Neutrophil (primary cell): ENCODE measurements around the gene PLA2G12A.

ENCODE experiments used
- H3K27ac ChIP-seq: fragments of 200-600 bp; sonication (generic); 2 replicates; pipeline ENCODE4 v1.5.1; 2016; ENCODE audit warnings: mild to moderate bottlenecking, moderate library complexity
- H3K27me3 ChIP-seq: fragments of 200-600 bp; sonication (generic); 2 replicates; pipeline ENCODE4 v1.6.0; 2016; ENCODE audit warnings: mild to moderate bottlenecking
- H3K36me3 ChIP-seq: fragments of 200-600 bp; sonication (generic); 2 replicates; pipeline ENCODE4 v1.5.1; 2017
- H3K4me1 ChIP-seq, 2 experiments: fragments of 200-600 bp in 1 of 2; sonication (generic) in 1 of 2; 1 replicate in 1 of 2; 2 replicates in 1 of 2; pipeline versions ENCODE4 v1.5.1 to v1.6.1; 2013 to 2016; ENCODE audit warnings: low read depth in 1 of 2, low read length in 1 of 2, mild to moderate bottlenecking in 1 of 2, moderate library complexity in 1 of 2; ENCODE audit not compliant: control insufficient read depth in 1 of 2, insufficient read depth in 1 of 2
- H3K4me3 ChIP-seq, 2 experiments: fragments of 200-600 bp in 1 of 2; sonication (generic) in 1 of 2; 1 replicate in 1 of 2; 2 replicates in 1 of 2; pipeline ENCODE4 v1.5.1; 2013 to 2016; ENCODE audit warnings: low read depth in 1 of 2, low read length in 1 of 2, mild to moderate bottlenecking in 1 of 2, moderate library complexity in 1 of 2
- H3K9me3 ChIP-seq: fragments of 200-600 bp; sonication (generic); 2 replicates; pipeline ENCODE4 v1.5.1; 2016
- TF ChIP-seq, protein P1 (sequence below): fragments of 200-600 bp; sonication (generic); IDR thresholded peaks from 2 replicates; pipeline ENCODE4 v1.5.1; 2016; ENCODE audit warnings: antibody characterized with exemption

Gene PLA2G12A

DNA sequence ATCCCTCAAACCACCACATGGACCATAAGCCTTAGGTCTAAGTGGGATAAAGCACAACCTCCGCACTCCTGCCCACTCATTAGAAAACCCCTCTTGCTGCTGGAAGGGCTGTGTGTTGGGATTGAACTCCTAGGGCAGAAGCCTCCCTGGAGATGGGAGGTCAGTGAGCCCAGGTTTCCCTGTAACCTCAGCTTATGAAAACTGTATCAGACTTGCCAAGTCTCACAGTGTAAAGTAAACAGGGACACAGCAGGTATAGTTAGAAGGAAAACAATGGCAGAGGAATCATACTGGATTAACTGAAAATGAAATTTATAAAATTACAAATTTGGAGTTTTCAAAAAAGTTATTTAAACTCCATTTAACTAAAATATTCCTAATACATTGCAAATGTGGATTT lies 56.6 kb downstream of the PLA2G12A start:
- TF ChIP-seq, protein P1, sequence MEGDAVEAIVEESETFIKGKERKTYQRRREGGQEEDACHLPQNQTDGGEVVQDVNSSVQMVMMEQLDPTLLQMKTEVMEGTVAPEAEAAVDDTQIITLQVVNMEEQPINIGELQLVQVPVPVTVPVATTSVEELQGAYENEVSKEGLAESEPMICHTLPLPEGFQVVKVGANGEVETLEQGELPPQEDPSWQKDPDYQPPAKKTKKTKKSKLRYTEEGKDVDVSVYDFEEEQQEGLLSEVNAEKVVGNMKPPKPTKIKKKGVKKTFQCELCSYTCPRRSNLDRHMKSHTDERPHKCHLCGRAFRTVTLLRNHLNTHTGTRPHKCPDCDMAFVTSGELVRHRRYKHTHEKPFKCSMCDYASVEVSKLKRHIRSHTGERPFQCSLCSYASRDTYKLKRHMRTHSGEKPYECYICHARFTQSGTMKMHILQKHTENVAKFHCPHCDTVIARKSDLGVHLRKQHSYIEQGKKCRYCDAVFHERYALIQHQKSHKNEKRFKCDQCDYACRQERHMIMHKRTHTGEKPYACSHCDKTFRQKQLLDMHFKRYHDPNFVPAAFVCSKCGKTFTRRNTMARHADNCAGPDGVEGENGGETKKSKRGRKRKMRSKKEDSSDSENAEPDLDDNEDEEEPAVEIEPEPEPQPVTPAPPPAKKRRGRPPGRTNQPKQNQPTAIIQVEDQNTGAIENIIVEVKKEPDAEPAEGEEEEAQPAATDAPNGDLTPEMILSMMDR: no peak
- H3K36me3 ChIP-seq: no peaks in the 10 kb centered on the region
- H3K27me3 ChIP-seq: no peaks in the 10 kb centered on the region
- no peak overlapping the region for H3K4me3 ChIP-seq
- no peaks in the 10 kb centered on the region for H3K4me1 ChIP-seq
- no peak overlapping the region for H3K27ac ChIP-seq
- H3K9me3 ChIP-seq: no peaks in the 10 kb centered on the region

DNA sequence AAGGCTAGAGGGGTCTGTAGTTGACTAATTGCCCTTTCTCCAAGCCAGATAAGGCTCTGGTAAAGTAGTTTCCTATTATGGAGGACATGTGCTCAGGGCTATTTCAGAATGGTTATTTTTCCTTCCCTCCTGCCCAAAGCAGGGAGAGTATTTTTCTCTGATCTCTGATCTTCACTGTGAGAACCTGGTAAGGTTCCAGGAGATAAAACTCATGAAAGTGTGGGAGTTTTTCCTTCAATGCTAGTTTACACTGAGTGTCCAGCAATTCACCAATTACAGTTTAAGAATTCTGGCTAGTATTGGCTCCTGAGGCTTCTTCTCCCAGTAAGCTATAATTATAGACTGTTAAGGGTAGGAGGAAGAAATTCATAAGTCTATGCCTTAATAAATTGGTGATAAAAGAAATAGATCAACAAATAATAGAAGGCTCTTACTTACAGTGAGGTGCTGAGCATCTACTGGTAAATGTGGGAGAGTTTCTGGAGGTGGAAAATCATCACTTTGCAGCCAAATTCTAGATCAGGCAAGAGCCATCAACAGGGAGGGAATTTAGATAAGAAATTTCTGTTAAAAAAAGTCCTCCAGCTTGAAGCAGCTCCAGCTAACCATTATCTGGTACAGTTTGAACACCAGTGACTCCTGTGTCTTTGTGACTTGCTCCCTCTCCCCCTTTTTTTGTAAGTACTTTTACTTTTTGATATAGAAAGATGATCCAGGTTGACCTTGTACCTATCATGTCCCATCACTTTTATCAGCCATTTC lies 57.5 kb downstream of the PLA2G12A start:
- no peak overlapping the region for H3K27ac ChIP-seq
- TF ChIP-seq, protein P1: no peak
- H3K4me3 ChIP-seq: no peak overlapping the region
- no peaks in the 10 kb centered on the region for H3K9me3 ChIP-seq
- H3K27me3 ChIP-seq: no peaks in the 10 kb centered on the region
- H3K4me1 ChIP-seq: no peaks in the 10 kb centered on the region
- H3K36me3 ChIP-seq: no peaks in the 10 kb centered on the region

DNA sequence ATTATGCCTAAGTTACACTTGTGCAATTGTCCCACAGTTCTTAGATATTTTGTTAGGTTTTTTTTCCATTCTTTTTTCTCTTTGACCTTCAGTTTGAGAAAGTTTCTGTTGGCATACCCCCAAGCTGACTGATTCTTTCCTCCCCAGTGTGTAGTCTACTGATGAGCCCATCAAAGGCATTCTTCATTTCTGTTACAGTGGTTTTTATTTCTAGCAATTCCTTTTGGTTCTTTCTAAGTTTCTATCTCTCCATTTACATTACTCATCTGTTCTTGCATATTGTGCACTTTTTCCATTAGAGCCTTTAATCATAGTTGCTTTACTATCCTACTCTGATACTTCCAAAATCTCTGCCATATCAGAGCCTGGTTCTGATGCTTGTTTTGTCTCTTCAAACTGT lies 58.5 kb downstream of the PLA2G12A start:
- TF ChIP-seq, protein P1: no peak
- Histone ChIP-seq H3K9me3 (no peaks in the 10 kb centered on the region), H3K27me3 (no peaks in the 10 kb centered on the region), H3K27ac (no peak overlapping the region), H3K36me3 (no peaks in the 10 kb centered on the region), H3K4me3 (no peak overlapping the region), H3K4me1 (no peaks in the 10 kb centered on the region)

DNA sequence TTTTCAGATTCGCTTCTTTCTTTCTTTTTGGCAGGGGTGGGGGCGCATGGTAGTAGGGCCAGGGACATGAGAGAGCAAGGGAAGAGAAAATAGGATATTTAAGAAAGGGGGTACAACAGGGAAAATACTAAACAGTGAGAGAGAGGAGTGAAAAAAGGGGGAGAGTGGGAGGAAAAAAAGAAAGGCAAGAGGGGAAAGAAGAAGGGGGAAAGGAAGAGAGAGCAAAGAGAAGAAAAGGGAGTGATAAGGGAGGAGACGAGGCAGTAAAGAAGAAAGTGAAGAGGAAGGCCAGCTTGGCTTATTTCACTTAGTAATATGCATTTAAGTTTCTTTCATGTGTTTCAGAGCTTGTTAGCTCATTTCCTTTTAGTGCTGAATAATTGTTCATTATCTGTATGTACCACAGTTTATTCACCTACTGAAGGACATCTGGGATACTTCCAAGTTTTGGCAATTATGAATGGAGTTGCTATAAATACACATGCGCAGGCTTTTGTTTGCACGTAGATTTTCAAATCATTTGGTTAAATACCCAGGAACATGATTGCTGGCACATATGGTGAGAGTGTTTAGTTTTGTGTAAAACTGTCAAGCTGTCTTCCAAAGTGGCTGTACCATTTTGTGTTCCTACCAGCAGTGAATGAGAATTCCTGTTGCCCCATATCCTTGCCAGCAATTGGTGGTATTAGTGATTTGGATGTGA lies 63.9 kb downstream of the PLA2G12A start:
- Histone ChIP-seq H3K4me1 (no peaks in the 10 kb centered on the region), H3K36me3 (no peaks in the 10 kb centered on the region), H3K27me3 (no peaks in the 10 kb centered on the region), H3K27ac (no peak overlapping the region), H3K9me3 (no peaks in the 10 kb centered on the region), H3K4me3 (no peak overlapping the region)
- TF ChIP-seq, protein P1: no peak

DNA sequence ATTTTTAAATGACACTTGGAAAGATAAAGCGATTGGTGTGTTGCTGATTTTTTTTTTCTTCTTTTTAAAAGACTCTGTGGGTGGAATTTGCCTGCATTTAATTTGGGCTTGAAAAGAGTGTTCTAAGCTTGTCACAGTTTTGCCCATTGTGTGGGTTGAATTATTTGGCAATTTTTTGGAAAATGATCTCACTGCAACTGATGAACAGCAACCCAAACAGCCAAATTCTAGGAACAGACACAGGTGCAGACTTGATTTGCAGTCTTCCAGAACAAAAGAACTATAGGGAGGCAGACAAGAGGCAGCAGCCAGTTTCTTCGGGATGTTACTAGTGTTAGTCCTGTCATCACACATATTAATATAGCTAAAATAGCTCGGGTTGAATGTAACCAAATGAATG lies 67.1 kb downstream of the PLA2G12A start:
- TF ChIP-seq, protein P1: no peak
- Histone ChIP-seq H3K27me3 (no peaks in the 10 kb centered on the region), H3K27ac (no peak overlapping the region), H3K9me3 (no peaks in the 10 kb centered on the region), H3K4me1 (no peaks in the 10 kb centered on the region), H3K4me3 (no peak overlapping the region), H3K36me3 (no peaks in the 10 kb centered on the region)
